Stimulated activated CD8-positive, alpha-beta memory T cell treated with anti-CD3 and anti-CD28 coated beads, Interleukin-7, amount 100 ng/mL, for 24 hours (primary cell): ENCODE measurements around the gene MROH8.
A peak's percentile ranks its signal among the peaks of the same experiment; 100 is the strongest.

Experiments used
- DNase-seq: peaks from one replicate; pipeline ENCODE4 v3.0.0-alpha.2; 2020; ENCODE audit warnings: low read depth

Gene MROH8

GRCh38 chr20:37178839-37179682 is at the start of gene MROH8, which contains the start of gene RPN2:
MROH8 (minus strand) TSS chr20:37179548.
RPN2 (plus strand) TSS chr20:37179330; CDS start chr20:37179357, 27 bp downstream.
- DNase-seq = peak; percentile 94

GRCh38 chr20:37228656-37229055 is 49.3 kb upstream of the MROH8 start:
- DNase-seq = no peak

GRCh38 chr20:37228082-37228481 is 48.7 kb upstream of the MROH8 start:
- DNase-seq = no peak

- no peak for DNase-seq
Measured at GRCh38 chr20:37226889-37227288, 47.5 kb upstream of the MROH8 start.

- DNase-seq = no peak
Measured at GRCh38 chr20:37225146-37225545, 45.8 kb upstream of the MROH8 start.

DNA sequence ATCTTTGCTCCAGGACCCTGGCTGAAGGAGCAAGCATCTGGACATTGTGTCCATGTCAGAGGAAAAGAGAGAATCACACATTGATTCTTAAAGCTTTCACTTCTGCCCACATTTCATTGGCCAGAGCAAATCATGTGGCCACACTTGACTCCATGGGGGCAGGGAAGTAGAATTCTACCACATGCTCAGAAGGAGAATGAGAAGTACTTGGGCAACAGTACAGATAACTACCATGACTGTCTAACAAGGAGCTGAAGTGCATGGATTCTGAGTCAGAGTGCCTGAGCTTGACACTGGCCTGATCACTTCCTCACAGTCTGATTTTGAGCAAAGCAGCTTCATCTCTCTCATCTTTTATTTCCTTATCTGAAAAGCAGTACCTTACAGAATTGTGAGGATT is 43.7 kb upstream of the MROH8 start:
- no peak for DNase-seq

DNA sequence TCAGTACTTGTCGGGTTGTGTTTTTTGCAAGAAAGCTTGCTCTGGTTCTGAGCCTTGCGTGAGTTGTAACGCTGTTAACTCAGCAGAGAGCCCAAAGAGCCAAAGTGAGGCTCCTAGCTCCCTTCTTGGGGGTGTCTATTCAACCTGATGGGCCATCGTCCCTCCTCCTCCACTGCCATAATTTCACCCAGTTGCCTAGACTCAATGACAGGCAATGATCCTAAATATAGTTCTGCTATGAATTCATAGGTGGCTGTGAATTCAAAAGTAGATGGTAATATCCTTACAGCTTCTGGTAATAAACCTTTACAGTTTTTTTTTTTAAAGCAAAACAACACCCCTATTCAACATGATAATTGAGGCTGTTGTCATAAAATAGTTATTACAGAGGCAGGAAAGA is 42.7 kb upstream of the MROH8 start:
- DNase-seq = no peak

DNA sequence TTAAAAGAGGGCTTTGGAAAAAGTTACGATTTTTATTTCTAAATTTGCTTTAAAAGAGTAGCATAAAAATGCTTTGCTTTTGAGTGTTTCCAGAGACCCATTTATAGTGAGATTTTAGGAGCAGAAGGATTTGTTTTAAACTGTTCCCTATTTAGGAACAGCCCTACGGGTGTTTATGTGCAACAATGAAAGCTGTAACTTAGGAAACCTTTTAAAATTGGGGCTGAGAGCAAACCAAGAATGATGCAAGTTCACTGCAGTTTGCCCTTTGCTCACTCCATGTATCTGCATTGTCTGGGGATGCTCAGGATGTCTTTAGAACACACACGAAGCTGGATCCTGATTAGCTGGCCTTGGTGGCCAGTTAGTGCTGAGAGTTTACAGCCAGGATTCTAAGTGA is 41.4 kb upstream of the MROH8 start:
- no peak for DNase-seq

- no peak for DNase-seq
Measured at GRCh38 chr20:37219751-37220668, 40.7 kb upstream of the MROH8 start.

- no peak for DNase-seq
Measured at GRCh38 chr20:37218976-37219375, 39.6 kb upstream of the MROH8 start.

- no peak for DNase-seq
Measured at GRCh38 chr20:37218441-37218840, 39.1 kb upstream of the MROH8 start.

DNA sequence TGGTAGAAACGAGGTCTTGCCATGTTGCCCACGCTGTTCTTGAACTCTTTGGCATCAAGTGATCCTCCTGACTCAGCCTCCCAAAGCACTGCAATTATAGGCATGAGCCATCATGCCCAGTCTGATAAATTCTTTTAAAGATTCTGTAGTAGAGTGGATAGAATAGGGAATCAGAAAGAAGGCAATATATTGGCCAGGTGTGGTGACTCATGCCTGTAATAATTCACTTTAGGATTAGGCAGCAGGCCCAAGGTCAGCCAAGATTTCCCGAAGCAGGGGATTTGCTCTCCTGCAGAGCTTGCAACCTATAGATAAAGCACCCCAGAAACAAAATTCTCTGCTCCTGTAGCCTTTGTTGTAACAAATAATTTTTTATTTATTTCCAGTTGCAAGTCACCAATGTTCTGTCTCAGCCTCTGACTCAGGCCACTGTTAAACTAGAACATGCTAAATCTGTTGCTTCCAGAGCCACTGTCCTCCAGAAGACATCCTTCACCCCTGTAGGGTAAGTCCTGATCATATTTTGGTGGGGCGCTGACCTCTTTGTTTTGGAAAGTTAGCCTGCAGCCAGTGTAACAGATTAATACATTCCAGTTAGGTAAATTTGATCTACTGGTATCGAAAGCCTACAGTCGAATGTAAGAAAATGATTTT is 30.4 kb upstream of the MROH8 start:
- no peak for DNase-seq

DNA sequence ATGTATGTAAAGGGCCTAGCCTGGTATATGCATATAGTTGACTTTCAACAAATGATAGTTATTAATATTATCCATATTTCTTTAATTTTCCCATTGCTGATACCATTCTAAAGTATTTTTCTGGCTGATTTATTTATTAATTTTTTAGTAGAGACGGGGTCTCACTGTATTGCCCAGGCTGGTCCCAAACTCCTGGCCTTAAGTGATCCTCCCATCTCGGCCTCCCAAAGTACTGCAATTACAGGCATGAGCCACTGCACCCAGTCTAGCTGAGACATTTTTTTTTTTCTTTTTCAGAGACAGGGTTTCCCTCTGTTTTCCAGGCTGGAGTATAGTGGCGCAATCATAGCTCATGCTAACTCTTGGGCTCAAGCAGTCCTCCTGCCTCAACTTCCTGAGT is 29.8 kb upstream of the MROH8 start:
- no peak for DNase-seq

GRCh38 chr20:37207171-37207570 is 27.8 kb upstream of the MROH8 start:
- no peak for DNase-seq

- no peak for DNase-seq
Measured at GRCh38 chr20:37205794-37206193, 26.4 kb upstream of the MROH8 start.

GRCh38 chr20:37205130-37205529 is 25.8 kb upstream of the MROH8 start:
- no peak for DNase-seq

- DNase-seq = no peak
Measured at GRCh38 chr20:37204056-37204455, 24.7 kb upstream of the MROH8 start.

- no peak for DNase-seq
Measured at GRCh38 chr20:37202267-37202943, 23.1 kb upstream of the MROH8 start.

- no peak for DNase-seq
Measured at GRCh38 chr20:37201827-37202162, 22.4 kb upstream of the MROH8 start.

DNA sequence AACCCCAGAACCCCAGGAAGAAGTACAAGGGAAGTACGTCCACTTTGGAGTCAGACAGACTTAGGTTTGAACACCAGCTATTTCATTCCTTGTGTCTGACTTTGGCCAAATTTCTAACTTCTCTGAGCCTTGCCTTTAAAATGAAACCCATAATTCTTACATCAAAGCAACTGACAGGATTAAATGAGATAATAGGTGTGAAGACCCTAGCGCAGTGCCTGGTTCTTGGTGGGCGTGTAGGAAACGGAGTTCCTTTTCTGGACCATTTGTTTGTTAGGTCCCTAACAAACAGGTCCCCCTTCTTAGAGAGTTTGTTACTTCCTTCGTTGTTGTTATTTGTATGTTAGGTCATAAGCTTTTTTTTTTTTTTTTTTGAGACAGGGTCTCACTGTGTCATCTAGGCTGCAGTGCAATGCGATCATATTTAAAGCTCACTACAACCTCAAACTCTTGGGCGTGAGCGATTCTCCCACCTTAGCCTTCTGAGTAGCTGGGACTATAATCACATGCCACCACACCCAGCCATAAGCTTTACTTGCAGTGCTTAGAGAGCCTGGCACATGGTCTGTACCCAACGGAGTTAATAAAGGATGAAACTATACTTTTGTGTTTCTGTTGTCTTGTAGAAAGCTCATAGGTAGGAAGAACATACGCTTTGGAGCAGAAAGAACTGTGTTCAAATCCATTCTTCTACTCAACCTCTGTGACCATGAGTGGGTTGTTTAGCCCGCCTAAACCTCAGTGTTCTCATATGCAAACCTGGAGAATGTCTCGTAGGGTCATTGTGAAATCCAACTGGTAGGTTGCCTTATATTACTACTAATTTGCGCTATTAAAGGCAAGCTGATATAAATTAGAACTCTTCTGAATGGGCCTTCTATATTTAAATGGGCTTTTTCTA is 21.8 kb upstream of the MROH8 start:
- DNase-seq = no peak

DNA sequence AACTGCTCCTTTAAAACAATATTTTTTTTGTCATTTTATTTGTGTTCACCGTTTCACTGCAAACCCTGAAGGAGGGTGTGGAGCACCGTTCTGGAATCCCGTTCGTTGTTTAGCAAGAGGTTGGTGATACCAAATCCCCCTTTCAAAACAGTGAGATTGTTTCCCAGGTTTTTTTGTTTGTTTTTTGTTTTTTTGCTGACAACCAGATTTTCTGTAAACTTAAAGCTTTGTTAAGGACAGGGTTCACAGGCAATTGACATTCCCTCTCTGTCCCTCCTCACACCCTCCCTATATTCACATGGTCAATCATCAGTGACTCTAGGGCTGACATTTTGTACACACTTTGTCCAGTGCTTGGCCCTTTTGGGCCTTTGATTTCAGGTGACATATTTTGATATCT is 21.0 kb upstream of the MROH8 start:
- DNase-seq = no peak
